Activated CD4-positive, alpha-beta memory T cell treated with anti-CD3 and anti-CD28 coated beads, Interleukin-2, amount 10 ng/mL, durations not matched to agents 7 days and 5 days (primary cell): ENCODE data around the gene NPAS3. TPM values are rescaled to one million over a fixed set of nuclear protein-coding genes. Genes with fewer than 3 reads are reported as not detected.

Experiments
- CTCF ChIA-PET: fragments of 350-600 bp; sonication (Branson Sonifier 250); formaldehyde crosslinking; loops from one replicate; lab custom pipeline; 2021; ENCODE audit warnings: antibody characterized with exemption, inconsistent platforms; lab: Charles Lee
- POLR2A ChIA-PET: fragments of 350-600 bp; sonication (Branson Sonifier 250); formaldehyde crosslinking; loops from one replicate; lab custom pipeline; 2021; ENCODE audit warnings: antibody characterized with exemption; lab: Charles Lee
- DNase-seq: peaks from one replicate; pipeline ENCODE4 v3.0.0-alpha.2; 2020
- H3K27ac Mint-ChIP-seq: one replicate; pipeline ENCODE4 v1.8.0; 2021; ENCODE audit warnings: mild to moderate bottlenecking, mixed read lengths
- H3K27me3 Mint-ChIP-seq: one replicate; pipeline ENCODE4 v1.8.0; 2021; ENCODE audit warnings: mixed read lengths
- H3K36me3 Mint-ChIP-seq: one replicate; pipeline ENCODE4 v1.8.0; 2021; ENCODE audit warnings: low read depth, mixed read lengths
- H3K4me1 Mint-ChIP-seq: one replicate; pipeline ENCODE4 v1.8.0; 2021; ENCODE audit warnings: mixed read lengths
- H3K4me3 Mint-ChIP-seq: one replicate; pipeline ENCODE4 v1.8.0; 2021; ENCODE audit warnings: mild to moderate bottlenecking, mixed read lengths
- H3K9me3 Mint-ChIP-seq: one replicate; pipeline ENCODE4 v1.8.0; 2021; ENCODE audit warnings: mixed read lengths
- total RNA-seq, 2 experiments: library from RNA; stranded (reverse); gene quantifications; one replicate each; pipeline ENCODE4 v1.2.3, GENCODE V29; 2021

The NPAS3 gene
- total RNA-seq, 2 experiments from 2014 or later: not detected

- POLR2A ChIA-PET: no interaction called here
- DNase-seq: no peak
- Mint-ChIP-seq H3K36me3 (no peaks in the 10 kb centered on the region), H3K27me3 (no peaks in the 10 kb centered on the region), H3K9me3 (no peaks in the 10 kb centered on the region), H3K4me3 (no peak overlapping the region), H3K4me1 (no peaks in the 10 kb centered on the region), H3K27ac (no peak overlapping the region)
- CTCF ChIA-PET: no interaction called here
Observed at GRCh38 chr14:33650430-33650829, 711.8 kb downstream of the NPAS3 start.

GRCh38 chr14:33652566-33653307 is 714.1 kb downstream of the NPAS3 start:
- no peak overlapping the region for H3K4me3 Mint-ChIP-seq
- POLR2A ChIA-PET: no interaction called here
- DNase-seq: no peak
- H3K4me1 Mint-ChIP-seq: no peaks in the 10 kb centered on the region
- H3K27ac Mint-ChIP-seq: no peak overlapping the region
- H3K27me3 Mint-ChIP-seq: no peaks in the 10 kb centered on the region
- CTCF ChIA-PET: no interaction called here
- no peaks in the 10 kb centered on the region for H3K36me3 Mint-ChIP-seq
- no peaks in the 10 kb centered on the region for H3K9me3 Mint-ChIP-seq

- DNase-seq: no peak
- Mint-ChIP-seq H3K27me3 (no peaks in the 10 kb centered on the region), H3K9me3 (no peaks in the 10 kb centered on the region), H3K4me3 (no peak overlapping the region), H3K27ac (no peak overlapping the region), H3K4me1 (no peaks in the 10 kb centered on the region), H3K36me3 (no peaks in the 10 kb centered on the region)
- ChIA-PET CTCF (no interaction called here), POLR2A (no interaction called here)
Observed at GRCh38 chr14:33653308-33653695, 714.6 kb downstream of the NPAS3 start.

- H3K4me3 Mint-ChIP-seq: no peak overlapping the region
- POLR2A ChIA-PET: interaction anchor here (0.6 kb wide), 1 partner anchor 696 kb away, joined by 3 read pairs; no protein-coding TSS in a partner anchor
- H3K9me3 Mint-ChIP-seq: no peaks in the 10 kb centered on the region
- H3K27me3 Mint-ChIP-seq: no peaks in the 10 kb centered on the region
- no peak overlapping the region for H3K27ac Mint-ChIP-seq
- DNase-seq: no peak
- H3K4me1 Mint-ChIP-seq: no peaks in the 10 kb centered on the region
- CTCF ChIA-PET: no interaction called here
- H3K36me3 Mint-ChIP-seq: no peaks in the 10 kb centered on the region
Observed at GRCh38 chr14:33655421-33655820, 716.7 kb downstream of the NPAS3 start.

GRCh38 chr14:33657476-33657875 is 718.8 kb downstream of the NPAS3 start:
- ChIA-PET POLR2A (no interaction called here), CTCF (no interaction called here)
- Mint-ChIP-seq H3K9me3 (peaks cover 2% of the 10 kb centered on the region), H3K27me3 (no peaks in the 10 kb centered on the region), H3K27ac (no peak overlapping the region), H3K4me3 (no peak overlapping the region), H3K36me3 (no peaks in the 10 kb centered on the region), H3K4me1 (no peaks in the 10 kb centered on the region)
- DNase-seq: no peak

GRCh38 chr14:33660248-33660647 is 721.6 kb downstream of the NPAS3 start:
- Mint-ChIP-seq H3K27ac (no peak overlapping the region), H3K27me3 (no peaks in the 10 kb centered on the region), H3K9me3 (peaks cover 6% of the 10 kb centered on the region)

DNA sequence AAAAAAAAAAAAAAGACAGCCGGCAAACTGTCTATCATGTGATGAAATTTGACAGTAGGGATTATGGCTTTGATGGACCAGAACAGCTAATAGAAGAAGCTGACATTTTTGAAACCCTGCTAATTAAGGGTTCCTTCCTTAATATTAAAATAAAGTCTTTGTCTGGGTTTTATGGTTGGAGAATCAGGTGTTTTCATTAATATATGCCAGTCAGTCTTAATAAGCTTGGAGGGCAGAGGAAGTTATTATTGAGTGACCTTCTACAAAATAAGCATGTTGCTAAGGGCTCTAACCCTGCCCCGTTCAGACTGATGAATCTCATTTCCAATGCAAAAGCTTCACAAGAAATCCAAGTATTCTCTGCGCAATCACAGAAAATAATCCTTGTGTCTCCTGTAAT is 722.4 kb downstream of the NPAS3 start:
- Mint-ChIP-seq H3K27ac (no peak overlapping the region), H3K4me1 (no peaks in the 10 kb centered on the region), H3K27me3 (no peaks in the 10 kb centered on the region), H3K36me3 (no peaks in the 10 kb centered on the region), H3K4me3 (no peak overlapping the region), H3K9me3 (peaks cover 6% of the 10 kb centered on the region)
- no peak for DNase-seq
- POLR2A ChIA-PET: no interaction called here
- CTCF ChIA-PET: interaction anchor here (0.6 to 0.8 kb wide), 2 partner anchors 131 to 132 kb away, joined by 3 read pairs; no protein-coding TSS in a partner anchor

More at GRCh38 chr14:33660248-33660647, 721.6 kb downstream of the NPAS3 start:
- no peak for DNase-seq
- Mint-ChIP-seq H3K4me1 (no peaks in the 10 kb centered on the region), H3K4me3 (no peak overlapping the region), H3K36me3 (no peaks in the 10 kb centered on the region)
- CTCF ChIA-PET: interaction anchor here (0.6 to 0.8 kb wide), 2 partner anchors 131 to 133 kb away, joined by 3 read pairs; no protein-coding TSS in a partner anchor
- POLR2A ChIA-PET: no interaction called here

DNA sequence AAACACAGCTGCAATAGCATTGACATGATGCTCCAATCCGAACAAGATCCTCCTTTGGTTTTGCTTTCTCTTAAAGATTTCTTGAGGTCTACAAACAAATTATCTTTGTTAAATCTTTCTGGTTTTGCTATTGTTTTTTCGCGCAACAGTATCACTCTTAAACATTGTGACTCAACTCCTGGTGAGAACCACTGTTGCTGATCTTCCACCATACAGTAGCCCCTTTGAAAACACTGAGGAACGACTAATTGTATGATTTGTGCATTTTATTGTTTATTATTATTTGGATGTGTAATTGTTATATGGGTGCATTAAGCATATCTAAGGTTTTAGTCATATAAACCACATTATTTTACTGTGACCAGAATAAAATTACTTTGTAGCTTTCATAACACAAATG is 729.4 kb downstream of the NPAS3 start:
- H3K36me3 Mint-ChIP-seq: no peaks in the 10 kb centered on the region
- no peak overlapping the region for H3K4me3 Mint-ChIP-seq
- ChIA-PET POLR2A (no interaction called here), CTCF (no interaction called here)
- H3K27me3 Mint-ChIP-seq: no peaks in the 10 kb centered on the region
- DNase-seq: no peak
- no peak overlapping the region for H3K27ac Mint-ChIP-seq
- no peaks in the 10 kb centered on the region for H3K4me1 Mint-ChIP-seq
- peaks cover 2% of the 10 kb centered on the region for H3K9me3 Mint-ChIP-seq

DNA sequence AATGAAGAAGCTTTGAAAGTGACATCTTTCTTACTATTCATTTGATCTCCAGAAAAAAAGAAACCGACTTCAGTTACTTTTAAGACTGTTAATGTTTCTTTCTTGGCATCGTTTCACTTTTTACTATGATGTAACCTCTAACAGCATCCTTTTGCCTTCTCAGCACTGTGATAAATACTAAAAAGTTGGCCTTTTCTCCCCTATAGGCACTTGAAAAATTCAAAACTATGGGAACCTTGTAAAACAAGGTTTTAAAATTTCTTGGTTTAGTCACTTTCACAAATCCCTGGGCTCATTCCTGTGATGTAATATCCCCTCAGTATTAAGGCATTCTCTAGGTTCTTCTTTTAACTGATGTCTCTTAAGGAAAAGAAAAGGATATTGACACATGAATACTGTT is 730.4 kb downstream of the NPAS3 start:
- H3K4me1 Mint-ChIP-seq: no peaks in the 10 kb centered on the region
- no peaks in the 10 kb centered on the region for H3K27me3 Mint-ChIP-seq
- H3K36me3 Mint-ChIP-seq: no peaks in the 10 kb centered on the region
- H3K4me3 Mint-ChIP-seq: no peak overlapping the region
- POLR2A ChIA-PET: no interaction called here
- peaks cover 2% of the 10 kb centered on the region for H3K9me3 Mint-ChIP-seq
- CTCF ChIA-PET: no interaction called here
- no peak for DNase-seq
- no peak overlapping the region for H3K27ac Mint-ChIP-seq

DNA sequence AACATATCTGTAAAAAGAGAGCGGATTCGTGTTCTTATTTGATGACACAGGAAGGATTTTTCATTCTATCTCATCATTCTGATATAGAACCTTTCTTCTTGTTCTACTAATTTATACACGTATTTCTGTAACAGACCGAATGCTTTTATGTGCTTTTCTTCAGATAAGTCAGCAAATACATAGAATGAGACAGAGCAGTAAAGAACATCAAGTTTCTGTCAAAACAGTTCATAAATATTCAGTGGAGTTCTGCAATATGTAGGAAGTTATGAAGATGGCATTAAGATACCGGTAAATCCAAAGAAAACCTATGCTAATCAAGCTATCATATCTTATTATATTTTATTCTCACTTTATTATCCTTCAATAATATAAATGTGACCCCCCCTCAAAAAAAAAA is 731.6 kb downstream of the NPAS3 start:
- Mint-ChIP-seq H3K4me3 (no peak overlapping the region), H3K36me3 (no peaks in the 10 kb centered on the region), H3K27me3 (no peaks in the 10 kb centered on the region), H3K4me1 (no peaks in the 10 kb centered on the region), H3K27ac (no peak overlapping the region), H3K9me3 (no peaks in the 10 kb centered on the region)
- CTCF ChIA-PET: no interaction called here
- DNase-seq: no peak
- POLR2A ChIA-PET: no interaction called here

- no peaks in the 10 kb centered on the region for H3K4me1 Mint-ChIP-seq
- no peaks in the 10 kb centered on the region for H3K27me3 Mint-ChIP-seq
- no peaks in the 10 kb centered on the region for H3K9me3 Mint-ChIP-seq
- POLR2A ChIA-PET: no interaction called here
- H3K36me3 Mint-ChIP-seq: no peaks in the 10 kb centered on the region
- DNase-seq: no peak
- H3K4me3 Mint-ChIP-seq: no peak overlapping the region
- H3K27ac Mint-ChIP-seq: no peak overlapping the region
- CTCF ChIA-PET: interaction anchor here (0.6 kb wide), 1 partner anchor 11 kb away, joined by 3 read pairs; no protein-coding TSS in a partner anchor
Observed at GRCh38 chr14:33671556-33671955, 732.9 kb downstream of the NPAS3 start.

GRCh38 chr14:33674927-33675326 is 736.2 kb downstream of the NPAS3 start:
- no peaks in the 10 kb centered on the region for H3K36me3 Mint-ChIP-seq
- no peak overlapping the region for H3K4me3 Mint-ChIP-seq
- CTCF ChIA-PET: no interaction called here
- H3K4me1 Mint-ChIP-seq: no peaks in the 10 kb centered on the region
- no peak overlapping the region for H3K27ac Mint-ChIP-seq
- POLR2A ChIA-PET: no interaction called here
- no peaks in the 10 kb centered on the region for H3K27me3 Mint-ChIP-seq
- DNase-seq: no peak
- H3K9me3 Mint-ChIP-seq: no peaks in the 10 kb centered on the region

DNA sequence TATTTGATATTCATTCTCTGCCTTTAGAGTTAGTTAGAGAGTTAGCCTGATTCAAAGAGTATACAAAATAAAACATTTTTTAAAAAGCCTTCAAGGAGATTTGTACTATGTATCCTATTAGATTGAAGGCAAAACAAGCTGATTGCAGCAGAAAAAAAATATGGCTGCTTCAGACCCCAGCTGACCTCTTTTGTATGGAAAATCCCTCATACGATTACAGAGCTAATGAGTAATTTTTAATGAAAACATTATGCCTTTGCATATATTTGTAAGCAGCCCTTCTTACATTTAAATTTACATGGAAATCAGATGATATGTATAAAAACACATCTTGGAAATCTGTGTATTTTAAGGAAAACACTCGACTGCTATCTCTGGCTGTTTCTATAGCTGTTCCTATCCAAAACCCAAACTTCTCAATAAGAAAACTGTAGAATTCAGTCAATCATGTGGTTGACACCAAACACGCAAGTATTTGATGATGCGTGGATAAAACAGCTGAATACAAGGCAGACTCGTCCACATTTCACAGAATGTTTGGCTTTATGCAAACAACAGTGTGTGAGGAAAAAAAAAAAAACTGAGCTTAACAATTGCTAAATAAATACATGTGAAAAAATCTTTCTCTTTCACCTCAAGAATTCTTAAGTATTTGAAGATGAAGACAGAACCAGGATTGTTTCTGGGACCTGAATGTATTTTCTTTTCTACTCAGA is 736.9 kb downstream of the NPAS3 start:
- no peak for DNase-seq
- Mint-ChIP-seq H3K27me3 (no peaks in the 10 kb centered on the region), H3K27ac (no peak overlapping the region), H3K4me1 (no peaks in the 10 kb centered on the region), H3K9me3 (no peaks in the 10 kb centered on the region), H3K4me3 (no peak overlapping the region), H3K36me3 (no peaks in the 10 kb centered on the region)
- ChIA-PET CTCF (no interaction called here), POLR2A (no interaction called here)
